Pulmonary artery endothelial cell (primary cell): Measurements from ENCODE around the gene MYO1F. TPM values are rescaled to one million over a fixed set of nuclear protein-coding genes. Genes with fewer than 3 reads are reported as not detected.
"Not testable (repeated sequence)": the region's sequence is repeated elsewhere in the genome, so short reads cannot be mapped to it uniquely, and the experiment has no call there.

Experiments
- DNase-seq: peaks from one replicate; pipeline ENCODE4 v3.0.0-alpha.2; 2011; ENCODE audit warnings: low read depth, low spot score
- total RNA-seq: library from RNA; depleted of rRNA; stranded (reverse); fragments of >200 nt; gene quantifications from 2 replicates; pipeline ENCODE4 v1.2.3, GENCODE V29; 2014

MYO1F gene
- total RNA-seq, 1 donor from 2014 or later = 0.13 TPM

- DNase-seq = no peak
Observed at GRCh38 chr19:8600064-8600463, 22.8 kb upstream of the MYO1F start.

DNA sequence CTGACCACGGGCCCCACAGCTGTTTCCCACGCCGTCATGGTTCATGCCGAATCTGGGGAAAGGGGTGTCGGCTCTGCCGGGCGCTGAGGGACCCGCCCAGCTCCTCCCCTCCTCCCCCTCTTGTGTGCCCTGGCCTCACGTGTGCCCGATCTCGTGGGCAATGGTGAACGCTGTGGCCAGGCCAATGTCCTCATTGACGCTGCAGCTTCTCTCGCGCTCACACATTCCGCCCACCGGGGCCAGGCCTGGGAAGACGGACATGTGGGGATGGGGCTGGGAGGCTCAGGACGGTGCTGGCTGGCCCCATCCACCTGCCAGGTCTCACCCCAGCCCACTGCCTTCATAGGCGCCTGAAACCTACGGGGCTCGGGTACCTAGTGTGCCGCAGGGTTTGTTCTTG is 18.9 kb upstream of the MYO1F start:
- DNase-seq = no peak

DNA sequence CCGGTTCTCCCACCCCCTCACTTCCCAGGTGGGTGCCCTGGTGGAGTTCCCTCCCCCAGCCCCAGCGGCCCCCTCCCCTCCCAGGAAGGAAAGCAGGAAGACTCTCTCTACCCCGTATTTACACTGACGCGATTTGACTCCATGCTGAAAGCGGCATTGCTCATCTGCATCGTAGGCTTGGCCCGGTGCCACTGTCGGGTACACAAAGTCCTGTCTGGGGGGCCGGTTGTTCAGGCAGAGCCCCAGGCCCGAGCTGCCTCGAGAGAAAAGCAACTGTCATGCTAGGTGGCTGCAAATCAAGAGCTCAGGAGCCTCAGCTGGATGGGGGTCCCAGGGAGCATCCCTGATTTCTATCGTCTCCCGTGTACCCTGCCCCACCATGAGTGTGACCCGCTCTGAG is 18.4 kb upstream of the MYO1F start:
- no peak for DNase-seq

DNA sequence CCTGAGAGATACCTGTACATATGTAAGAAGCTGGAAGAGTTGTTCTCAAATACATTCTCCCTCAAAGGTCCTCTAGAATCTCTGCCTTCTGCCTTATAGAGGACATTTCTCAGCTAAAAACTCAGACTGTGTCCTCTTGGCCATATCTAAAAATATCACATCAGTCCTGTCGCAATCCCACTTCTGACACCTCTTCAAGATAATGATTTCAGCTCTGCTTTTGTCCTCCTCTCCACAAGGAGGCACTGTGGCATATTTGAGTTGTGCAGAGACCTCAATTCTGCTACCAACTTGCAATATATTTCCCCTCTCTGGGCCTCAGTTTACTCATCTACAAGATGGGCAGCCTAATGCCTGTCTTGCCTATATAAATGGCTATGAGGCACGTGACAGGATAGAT is 16.7 kb upstream of the MYO1F start:
- no peak for DNase-seq

GRCh38 chr19:8592231-8593009 is 15.2 kb upstream of the MYO1F start:
- DNase-seq = peak; percentile 59

DNA sequence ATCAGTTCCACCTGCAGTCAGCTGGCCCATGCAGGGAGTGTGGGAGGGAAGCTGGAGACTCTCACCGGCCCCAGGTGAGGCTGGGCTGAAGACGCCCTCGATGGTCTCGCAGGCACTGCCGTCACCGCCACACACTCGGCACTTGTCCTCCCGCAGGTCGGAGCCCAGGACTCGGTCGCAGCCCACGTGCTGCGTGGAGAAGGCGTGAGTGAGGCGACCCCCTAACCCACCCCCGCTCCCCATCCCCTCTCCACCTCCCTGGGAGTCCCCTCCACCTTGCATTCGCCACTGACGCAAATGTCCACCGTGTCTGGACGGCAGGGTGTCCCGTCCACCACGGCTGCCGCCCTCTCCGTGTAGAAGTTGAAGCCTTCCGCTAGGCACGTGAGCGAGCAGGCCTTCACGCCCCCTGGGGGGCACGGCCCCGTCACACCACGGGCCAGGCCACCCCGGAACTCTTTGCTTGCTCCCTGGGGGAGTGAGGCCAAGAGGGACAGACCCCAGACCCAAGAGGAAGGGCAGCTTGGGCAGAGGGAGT is 12.0 kb upstream of the MYO1F start:
- DNase-seq = no peak

DNA sequence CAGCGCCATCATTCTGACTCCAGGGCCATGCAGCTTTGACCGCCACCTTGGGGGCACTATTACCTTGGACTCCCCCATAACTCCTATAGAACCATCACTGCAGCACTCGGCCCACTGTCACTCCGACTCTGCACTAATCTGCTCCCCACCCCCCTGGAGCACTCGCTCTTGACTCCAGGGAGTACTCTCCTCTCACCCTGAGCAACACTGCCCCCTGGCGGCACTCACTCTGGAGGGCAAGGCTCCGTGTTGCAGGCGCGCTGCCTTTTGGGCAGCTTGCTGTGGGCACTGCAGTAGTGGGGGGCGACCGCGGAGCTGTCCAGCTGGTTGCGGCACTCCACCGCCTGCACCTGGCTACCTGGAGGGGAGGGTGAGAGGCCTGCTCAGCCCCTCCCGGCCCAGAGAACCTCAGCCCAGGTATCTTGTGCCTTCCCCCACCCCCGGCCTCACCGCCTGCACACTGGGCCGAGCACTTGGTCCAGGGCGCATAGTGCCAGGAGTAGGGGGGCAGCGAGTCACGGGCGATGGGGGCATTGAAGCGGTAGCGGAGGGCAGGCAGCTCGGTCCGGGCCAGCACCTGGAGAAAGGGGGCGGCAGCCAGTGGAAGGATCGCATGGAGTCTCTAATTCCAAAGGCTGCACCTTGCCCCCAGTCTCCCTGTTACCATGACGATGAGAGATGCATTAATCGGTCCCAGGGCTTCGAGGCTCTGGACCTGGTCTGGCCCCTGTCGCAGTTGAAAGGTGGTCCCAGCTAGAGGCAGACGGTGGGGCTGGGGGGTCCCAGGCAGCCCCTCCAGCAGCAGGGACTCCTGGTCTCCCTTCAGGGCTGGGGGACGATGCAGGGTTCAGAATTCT is 8.9 kb upstream of the MYO1F start:
- DNase-seq = no peak

GRCh38 chr19:8584965-8585893 is 8.0 kb upstream of the MYO1F start:
- DNase-seq = no peak

GRCh38 chr19:8580710-8581281 is 3.6 kb upstream of the MYO1F start:
- DNase-seq = no peak

- no peak for DNase-seq
Observed at GRCh38 chr19:8578642-8579265, 1.5 kb upstream of the MYO1F start.

- no peak for DNase-seq
Observed at GRCh38 chr19:8577741-8578140, 499 bp upstream of the MYO1F start.

- DNase-seq = no peak
Observed at GRCh38 chr19:8576273-8576993, 809 bp downstream of the MYO1F start.

- DNase-seq = no peak
Observed at GRCh38 chr19:8575467-8575997, 1.7 kb downstream of the MYO1F start.

DNA sequence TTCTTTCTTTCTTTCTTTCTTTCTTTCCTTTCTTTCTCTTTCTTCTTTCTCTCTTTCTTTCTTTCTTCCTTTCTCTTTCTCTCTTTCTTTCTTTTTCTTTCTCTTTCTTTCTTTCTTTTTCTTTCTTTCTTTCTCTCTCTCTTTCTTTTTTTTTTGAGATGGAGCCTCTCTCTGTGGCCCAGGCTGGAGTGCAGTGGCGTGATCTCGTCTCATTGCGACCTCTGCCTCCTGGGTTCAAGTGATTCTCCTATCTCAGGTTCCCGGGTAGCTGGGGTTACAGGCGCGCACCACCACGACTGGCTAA is 2.7 kb downstream of the MYO1F start:
- DNase-seq = not testable (repeated sequence)

GRCh38 chr19:8573316-8573715 is 3.9 kb downstream of the MYO1F start:
- DNase-seq = no peak

GRCh38 chr19:8571006-8571411 is 6.2 kb downstream of the MYO1F start:
- no peak for DNase-seq

DNA sequence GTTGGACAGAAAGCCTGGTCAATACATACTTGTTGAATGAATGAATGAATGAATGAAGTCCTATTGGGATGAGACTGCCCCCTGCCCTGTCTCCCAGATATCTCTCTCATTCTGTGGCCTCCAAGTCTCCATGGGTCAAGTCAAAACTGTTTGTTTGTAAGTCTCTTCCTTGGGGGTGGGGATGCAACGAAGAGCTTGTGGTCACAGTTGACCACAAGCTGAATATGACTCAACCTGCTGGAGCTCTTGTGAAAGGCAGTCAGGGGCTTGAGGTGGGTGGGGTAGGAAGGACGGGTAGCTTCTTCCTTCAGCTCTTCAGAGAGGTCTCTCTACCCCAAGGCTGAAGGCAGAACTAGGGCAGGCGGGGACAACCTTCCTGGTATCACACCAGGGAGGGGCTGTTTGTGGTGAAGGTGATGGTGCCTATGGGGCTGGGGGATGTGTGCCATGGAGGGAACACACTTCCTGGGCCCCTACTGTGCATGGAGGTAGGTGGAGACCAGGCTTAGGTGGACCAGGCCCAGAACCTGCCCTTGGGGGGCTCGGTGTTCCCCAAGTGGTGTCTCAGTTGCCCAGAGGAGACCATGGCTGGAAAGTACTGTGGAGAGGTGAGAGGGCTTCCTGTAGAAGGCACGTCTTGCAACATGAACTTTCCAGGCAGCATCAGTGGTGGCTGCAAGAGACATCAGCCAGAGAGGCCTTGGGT is 8.0 kb downstream of the MYO1F start:
- no peak for DNase-seq

DNA sequence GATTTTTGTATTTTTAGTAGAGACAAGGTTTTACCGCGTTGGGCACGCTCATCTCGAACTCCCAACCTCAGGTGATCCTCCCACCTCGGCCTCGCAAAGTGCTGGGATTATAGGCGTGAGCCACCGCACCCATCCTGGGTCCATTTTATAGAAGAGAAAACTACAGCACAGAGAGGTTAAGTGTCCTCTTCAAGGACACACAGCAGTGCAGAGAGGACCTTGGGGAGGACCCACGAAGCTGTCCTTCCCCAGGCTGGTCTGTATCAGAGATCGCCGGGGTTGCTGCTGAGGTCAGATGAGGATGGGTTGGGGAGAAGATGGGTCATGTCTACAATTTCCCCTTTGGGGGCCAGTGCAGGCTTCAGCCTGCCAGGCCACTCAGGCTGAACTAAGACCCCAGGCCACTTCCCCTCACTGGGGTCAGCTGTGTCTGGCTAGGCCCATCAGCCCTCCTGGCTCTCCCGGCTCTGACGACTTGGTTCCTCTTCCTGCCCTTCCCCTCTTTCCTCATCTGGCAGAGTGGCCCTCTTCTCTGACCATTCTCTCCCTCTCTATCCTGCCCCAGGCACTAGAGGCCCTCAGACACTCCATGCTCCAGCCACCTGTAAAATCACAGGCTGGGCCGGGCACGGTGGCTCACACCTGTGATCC is 9.6 kb downstream of the MYO1F start:
- no peak for DNase-seq

GRCh38 chr19:8566855-8567254 is 10.4 kb downstream of the MYO1F start:
- no peak for DNase-seq
